HG03558 (cell line): ENCODE results near the gene BAHCC1.
"Not testable (repeated sequence)": the region's sequence is repeated elsewhere in the genome, so short reads cannot be mapped to it uniquely, and the experiment has no call there.

Experiments
- ATAC-seq: cut with Tn5 transposase; IDR thresholded peaks from one replicate; pipeline ENCODE4 v1.9.1; 2021; ENCODE audit warnings: moderate number of reproducible peaks; ENCODE audit not compliant: unreplicated experiment; ENCODE audit errors: extremely low read depth

BAHCC1 gene

DNA sequence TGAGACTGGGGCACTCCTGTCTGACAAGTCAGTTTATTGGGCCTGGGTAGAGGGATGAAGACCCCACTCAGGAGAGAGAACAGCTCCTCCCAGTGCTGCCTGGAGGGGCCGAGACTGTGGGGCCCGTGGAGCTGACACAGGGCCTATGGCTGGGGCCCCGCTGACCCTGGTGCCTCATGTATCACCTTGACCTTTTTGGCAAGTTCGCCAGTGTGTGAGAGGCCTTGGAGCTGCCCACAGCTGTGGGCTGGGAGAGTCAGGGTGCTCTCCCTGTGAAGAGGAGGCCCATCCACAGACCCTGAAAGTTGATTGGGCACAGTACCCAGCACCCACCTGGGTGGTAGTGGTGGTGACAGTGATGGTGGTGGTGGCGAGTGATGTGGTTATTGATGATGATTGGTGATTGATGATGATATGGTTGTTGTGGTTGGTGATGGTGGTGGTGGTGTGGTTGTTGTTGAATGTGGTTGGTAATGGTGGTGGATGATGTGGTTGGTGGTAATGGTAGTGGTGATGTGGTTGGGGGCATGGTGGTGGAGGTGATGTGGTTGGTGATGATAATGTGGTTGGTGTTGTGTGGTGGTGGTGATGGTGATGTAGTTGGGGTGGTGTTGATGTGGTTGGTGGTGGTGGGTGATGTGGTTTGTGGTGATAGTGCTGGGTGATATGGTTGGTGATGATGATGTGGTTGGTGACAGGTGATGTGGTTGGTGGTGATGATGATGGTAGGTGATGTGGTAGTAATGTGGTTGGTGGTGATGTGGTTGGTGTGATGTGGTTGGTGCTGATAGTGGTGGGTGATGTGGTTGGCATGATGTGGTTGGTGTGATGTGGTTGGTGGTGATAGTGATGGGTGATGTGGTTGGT is 29.1 kb downstream of the BAHCC1 start:
- ATAC-seq: no peak

GRCh38 chr17:81425041-81425440 is 29.8 kb downstream of the BAHCC1 start:
- ATAC-seq: not testable (repeated sequence)

- ATAC-seq: not testable (repeated sequence)
Observed at GRCh38 chr17:81425716-81426392, 30.6 kb downstream of the BAHCC1 start.

GRCh38 chr17:81426393-81427172 is 31.3 kb downstream of the BAHCC1 start:
- no peak for ATAC-seq

GRCh38 chr17:81427173-81428120 is 32.2 kb downstream of the BAHCC1 start:
- ATAC-seq: no peak

DNA sequence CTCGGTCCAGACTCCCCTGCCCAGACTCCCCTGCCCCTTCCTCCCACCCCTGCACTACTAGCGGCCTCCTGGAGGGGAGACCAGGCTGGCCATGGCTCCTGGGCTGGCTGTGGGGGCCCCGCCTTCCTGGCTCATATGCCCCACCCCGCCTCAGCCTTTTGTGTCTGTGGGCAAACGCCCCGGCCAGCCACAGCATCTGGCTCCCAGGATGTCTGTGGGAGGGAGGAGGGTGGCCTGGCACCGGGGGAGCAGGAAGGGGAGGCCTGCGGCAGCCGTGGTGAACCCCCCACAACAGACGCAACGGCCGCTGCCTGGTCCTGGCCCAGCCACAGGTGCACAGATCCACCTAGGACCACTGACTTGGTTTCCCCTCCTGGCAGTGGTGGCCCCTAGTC is 32.9 kb downstream of the BAHCC1 start:
- no peak for ATAC-seq

GRCh38 chr17:81428516-81428915 is 33.3 kb downstream of the BAHCC1 start:
- no peak for ATAC-seq

DNA sequence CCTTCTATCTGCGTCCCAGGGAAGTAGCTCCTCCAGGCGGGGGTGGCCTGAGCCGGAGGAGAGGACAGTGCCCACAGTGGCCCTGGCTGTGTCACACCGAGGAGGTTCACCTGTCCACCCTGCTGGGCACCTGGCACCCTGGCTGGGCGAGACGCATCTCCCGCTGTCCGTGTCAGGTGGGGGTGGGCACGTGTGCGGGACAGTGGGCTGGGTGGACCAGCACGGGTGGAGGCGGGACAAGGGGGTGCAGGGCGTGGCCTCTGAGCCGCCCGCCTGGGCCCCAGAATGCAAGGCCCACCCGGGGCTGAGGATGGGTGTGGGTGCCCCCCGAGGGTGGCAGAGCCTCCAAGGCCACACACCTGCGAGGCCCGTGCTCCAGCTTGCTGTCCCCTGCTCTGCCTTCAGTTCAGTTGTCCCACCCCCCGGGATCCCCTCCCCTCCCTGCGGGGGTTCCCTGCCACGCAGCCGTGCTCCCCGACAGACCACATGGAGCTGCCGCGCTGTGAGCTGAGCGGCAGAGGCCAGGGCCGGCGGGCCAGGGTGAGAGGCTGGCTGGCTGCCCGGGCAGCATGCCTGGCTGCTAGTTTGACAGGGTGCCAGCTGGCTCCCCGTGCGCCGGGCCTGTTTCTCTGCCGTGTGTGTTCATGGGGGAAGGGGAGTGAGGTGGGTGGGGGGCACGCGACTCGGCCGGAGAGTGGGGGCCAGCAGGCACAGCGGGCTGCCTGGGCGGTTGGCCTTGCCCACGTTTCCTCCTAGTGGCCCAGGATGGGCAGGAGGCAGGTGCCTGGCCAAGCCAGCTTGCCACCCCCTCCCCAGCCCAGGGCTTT is 33.9 kb downstream of the BAHCC1 start:
- no peak for ATAC-seq

DNA sequence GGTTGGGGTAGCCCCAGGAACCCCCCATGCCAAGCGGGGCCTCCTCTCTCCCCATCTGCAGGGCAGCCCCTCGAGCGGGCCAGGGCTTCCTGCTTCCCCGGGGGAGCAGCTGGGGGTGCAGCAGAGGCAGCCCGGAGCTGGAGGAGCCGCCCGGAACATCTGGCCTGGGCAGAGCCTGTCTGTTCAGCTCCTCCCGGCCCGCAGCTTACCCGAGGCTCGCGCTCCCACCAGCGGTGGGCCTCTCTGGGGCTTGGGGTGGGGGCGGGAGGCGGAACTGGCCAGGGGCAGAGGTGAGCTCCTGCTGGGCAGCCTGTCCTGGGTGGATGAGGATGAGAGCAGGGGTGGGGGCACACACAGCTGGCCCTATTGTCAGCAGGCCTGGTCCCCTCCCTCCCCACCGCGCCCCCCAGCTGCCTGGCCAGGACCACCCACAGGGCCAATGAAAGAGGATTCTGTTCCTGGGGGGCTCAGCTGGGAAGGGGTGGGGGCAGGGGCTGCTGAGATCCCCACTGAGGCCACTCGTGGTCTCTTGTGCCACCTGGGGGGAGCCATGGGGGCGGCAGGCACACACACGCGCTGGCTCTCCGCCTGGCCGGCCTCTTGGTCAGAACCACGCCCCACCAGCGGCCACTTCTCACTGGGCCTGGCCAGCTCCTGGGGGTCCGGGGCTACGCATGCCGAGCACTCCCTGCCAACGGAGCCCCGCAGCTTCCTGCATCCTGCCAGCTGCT is 34.7 kb downstream of the BAHCC1 start:
- ATAC-seq: no peak

DNA sequence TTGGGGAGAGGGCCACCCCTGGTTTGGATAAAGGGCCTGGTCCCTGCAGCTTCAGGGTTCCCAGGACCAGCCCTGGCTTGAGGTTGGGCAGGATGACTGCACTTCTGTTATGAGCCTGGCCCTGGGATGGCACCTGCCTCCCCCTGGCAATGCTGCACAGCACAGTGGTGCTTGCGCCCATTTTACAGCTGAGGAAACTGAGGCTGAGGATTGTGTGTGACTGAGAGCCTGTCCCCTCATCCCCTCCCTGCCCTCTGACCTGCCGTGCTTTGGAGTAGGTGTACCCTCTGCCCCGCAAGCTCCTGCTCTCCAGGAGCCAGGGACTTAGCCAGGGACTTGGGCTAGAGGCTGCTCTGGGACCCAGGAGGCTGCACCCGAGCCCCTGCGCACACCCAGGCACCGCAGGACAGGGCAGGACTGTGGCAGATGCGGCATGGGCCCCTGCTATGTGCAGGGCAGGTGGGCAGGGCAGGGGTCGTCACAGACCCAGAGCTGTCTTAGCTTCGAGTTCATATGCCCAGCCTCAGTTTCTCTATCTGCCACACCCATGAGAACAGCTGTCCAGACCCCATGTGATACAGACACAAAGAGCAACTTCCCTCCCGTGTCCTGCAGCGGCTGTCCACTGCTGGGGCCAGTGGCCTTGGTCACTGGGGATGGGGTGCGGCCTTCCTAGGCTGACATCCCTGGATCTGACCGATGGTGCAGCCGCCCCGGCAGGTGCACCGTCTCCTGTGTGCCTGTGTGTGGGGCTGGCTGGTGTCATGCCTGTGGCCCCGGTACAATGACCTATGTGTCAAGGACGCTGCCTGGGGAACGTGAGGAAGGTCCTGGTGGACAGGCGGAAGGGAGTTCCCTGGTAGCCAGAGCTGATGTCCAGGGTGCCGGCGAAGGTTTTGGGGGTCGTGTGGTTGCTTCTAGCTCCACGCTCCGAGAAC is 36.6 kb downstream of the BAHCC1 start:
- no peak for ATAC-seq

GRCh38 chr17:81432941-81433340 is 37.7 kb downstream of the BAHCC1 start:
- ATAC-seq: no peak

GRCh38 chr17:81433656-81434055 is 38.4 kb downstream of the BAHCC1 start:
- no peak for ATAC-seq

DNA sequence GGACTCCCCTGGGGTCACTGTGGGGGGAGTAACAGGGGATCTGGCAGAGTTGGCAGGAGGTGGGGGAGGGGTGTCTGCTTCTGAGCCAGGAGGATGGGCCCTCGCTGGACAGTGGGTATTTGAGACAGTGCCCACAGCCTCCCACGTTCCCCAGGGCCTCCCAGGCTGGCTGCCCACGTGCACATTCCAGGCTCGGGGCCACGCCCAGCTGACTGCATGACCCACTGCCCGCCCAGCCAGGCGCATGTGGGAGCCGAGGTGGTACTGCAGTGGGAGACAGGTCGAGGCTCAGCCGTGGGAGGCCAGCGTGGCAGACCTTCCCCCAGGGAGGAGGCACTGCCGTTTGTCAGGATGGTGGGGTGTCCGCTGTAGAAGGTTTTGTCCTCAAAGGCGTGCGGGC is 38.8 kb downstream of the BAHCC1 start:
- no peak for ATAC-seq

DNA sequence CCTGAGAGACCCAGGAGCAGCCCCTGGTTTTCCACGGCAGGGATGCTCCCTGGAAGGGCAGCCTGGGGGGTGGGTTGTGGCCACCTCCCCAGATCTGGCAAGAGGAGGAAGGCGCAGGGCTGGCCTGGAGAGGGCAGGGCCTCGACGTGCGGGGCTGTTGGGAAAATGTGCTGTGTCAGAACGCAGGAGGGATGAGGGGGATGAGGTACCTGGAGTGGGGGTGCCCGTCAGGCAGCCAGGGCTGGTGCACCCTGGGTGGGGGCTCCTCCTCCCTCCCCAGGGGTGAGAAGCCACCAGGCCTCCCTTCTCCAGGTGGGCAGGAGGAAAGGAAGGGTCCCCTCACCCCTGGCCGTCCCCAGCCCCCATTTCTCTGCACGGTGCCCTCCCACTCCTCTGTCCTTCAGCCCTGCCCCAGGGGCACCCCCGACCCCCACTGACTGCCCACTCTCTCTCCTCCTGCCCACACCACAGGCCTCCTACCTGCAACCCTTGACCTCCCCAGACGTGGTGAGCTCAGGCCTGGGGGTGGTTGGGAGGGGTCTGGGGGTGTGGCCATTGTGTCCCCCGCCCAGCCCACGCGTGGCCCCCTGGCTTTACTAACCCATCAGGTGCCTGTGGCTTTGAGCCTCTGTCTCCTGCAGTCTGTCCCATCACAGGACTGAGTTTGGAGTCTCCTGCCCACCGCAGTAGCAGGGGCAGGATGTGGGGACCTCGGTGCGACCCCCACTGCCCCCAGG is 39.6 kb downstream of the BAHCC1 start:
- ATAC-seq: no peak

- ATAC-seq: no peak
Observed at GRCh38 chr17:81435652-81436293, 40.5 kb downstream of the BAHCC1 start.

- ATAC-seq: no peak
Observed at GRCh38 chr17:81436294-81436849, 41.1 kb downstream of the BAHCC1 start.
